MM.1S (cell line): ENCODE data around the gene LBX2.

Experiments used
- EZH2phosphoT487 ChIP-seq: fragments of 300-600 bp; sonication (generic); IDR thresholded peaks from 2 replicates; pipeline ENCODE4 v1.6.1; 2018; ENCODE audit warnings: antibody characterized with exemption, low read length
- TF ChIP-seq, protein P1 (sequence below): fragments of 300-600 bp; sonication (generic); IDR thresholded peaks from 2 replicates; pipeline ENCODE4 v1.5.1; 2016; ENCODE audit warnings: antibody characterized with exemption, low read length, mixed read lengths

- TF ChIP-seq, protein P1, sequence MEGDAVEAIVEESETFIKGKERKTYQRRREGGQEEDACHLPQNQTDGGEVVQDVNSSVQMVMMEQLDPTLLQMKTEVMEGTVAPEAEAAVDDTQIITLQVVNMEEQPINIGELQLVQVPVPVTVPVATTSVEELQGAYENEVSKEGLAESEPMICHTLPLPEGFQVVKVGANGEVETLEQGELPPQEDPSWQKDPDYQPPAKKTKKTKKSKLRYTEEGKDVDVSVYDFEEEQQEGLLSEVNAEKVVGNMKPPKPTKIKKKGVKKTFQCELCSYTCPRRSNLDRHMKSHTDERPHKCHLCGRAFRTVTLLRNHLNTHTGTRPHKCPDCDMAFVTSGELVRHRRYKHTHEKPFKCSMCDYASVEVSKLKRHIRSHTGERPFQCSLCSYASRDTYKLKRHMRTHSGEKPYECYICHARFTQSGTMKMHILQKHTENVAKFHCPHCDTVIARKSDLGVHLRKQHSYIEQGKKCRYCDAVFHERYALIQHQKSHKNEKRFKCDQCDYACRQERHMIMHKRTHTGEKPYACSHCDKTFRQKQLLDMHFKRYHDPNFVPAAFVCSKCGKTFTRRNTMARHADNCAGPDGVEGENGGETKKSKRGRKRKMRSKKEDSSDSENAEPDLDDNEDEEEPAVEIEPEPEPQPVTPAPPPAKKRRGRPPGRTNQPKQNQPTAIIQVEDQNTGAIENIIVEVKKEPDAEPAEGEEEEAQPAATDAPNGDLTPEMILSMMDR: peak; percentile 44
- TF ChIP-seq EZH2phosphoT487: no peak
Measured at GRCh38 chr2:74532222-74532621, 32.8 kb upstream of the LBX2 start.
